Stimulated activated CD4-positive, alpha-beta T cell treated with anti-CD3 and anti-CD28 coated beads, Interleukin-12 subunit alpha, Interleukin-12 subunit beta, amount 100 ng/mL, for 4 hours (primary cell): Measurements from ENCODE around the gene LDOC1.
"Not testable (repeated sequence)": the region's sequence is repeated elsewhere in the genome, so short reads cannot be mapped to it uniquely, and the experiment has no call there.

Experiments used
- DNase-seq: peaks from one replicate; pipeline ENCODE4 v3.0.0-alpha.2; 2020

LDOC1 gene

DNA sequence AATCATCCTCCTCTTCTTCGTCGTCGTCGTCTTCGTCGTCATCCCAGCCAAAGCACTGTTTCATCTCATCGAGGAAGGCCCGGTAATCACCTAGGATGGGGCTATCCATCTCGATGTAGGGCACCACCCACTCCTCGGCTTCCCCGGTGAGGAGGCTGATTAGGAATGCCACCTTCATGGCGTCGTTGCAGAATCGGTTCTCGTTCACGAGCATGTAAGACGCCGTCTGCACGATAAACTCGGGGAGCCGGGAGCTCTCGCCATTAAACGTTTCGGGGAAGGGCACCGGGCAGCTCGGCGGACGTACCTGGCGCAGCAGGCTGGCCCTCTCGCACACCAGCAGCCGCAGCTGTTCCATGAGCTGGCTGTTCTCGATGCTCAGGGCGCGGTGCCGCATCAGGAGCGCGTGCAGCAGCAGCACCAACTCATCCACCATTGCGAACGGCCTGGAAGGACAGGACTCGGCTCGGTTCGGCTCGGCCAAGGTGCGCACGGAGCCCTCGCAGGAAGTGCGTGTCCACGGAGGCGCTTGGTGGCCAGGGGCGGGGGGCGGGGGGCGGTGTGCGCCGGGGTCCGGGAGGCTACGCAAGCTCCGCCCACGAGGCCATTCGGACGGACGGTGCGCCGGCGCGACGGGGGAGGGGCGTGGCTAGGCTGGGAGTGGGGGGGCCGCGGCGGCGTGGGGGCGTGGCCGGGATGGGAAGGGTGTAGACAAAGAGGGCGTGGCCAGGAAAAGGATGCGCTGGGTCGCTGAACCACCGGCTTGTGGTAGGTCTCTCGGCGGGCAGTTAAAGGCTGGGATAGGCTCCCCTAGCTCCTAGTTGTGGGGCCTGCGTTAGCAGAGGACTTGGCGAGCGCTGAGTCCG lies at the start of gene LDOC1:
LDOC1 (minus strand) TSS at position 544 of the 866 bp plus-strand sequence; CDS start at position 436, 108 bp downstream.
- peak; percentile 72 for DNase-seq

DNA sequence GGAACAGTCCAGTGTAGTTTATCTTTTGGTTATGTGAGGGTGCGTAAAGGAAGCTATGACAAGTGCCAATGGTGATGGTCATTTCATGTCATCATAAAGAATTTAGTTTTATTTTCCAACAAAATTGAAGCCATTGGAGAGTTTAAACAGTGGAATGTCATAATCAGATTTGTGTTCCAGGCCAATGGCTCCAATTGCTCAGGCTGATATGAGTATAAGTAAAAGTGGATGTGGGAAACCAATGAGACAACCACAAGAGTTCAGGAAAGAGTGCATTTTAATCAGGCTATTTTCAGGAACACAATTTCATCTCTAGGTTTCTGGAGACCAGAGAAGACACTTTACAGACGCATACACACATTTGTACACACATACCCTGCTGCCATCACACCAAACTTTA lies 44.7 kb upstream of the LDOC1 start:
- no peak for DNase-seq

DNA sequence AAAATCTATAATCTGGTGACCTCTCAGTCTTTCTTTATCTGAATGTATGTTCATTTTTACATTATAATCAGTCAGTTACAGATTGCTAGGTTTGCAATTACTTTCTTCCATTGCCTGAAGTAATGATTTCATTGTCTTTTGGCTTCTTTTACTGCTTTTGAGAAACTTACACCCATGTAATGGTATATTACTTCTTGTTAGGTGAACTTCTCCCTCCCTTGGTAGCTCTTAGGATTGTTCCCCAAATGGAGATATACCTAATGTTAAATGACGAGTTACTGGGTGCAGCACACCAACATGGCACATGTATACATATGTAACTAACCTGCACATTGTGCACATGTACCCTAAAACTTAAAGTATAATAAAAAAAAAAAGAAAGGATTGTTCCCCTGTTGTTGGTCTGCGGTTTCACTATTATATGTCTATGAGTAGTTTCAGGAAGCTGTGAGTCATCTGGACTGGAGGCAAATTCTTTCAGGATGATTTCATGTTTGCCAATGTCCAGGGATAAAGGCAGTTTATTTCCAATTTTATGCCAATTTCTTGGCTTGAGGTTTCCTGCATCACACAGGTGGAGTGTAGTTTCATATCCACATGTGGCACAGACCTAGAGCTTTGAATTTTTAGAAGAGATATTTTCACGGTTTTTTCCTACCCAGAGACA lies 43.5 kb upstream of the LDOC1 start:
- DNase-seq, result no peak

- no peak for DNase-seq
Observed at GRCh38 chrX:141214196-141214595, 37.3 kb upstream of the LDOC1 start.

- no peak for DNase-seq
Observed at GRCh38 chrX:141201962-141202361, 25.0 kb upstream of the LDOC1 start.

- not testable (repeated sequence) for DNase-seq
Observed at GRCh38 chrX:141188573-141188972, 11.6 kb upstream of the LDOC1 start.

DNA sequence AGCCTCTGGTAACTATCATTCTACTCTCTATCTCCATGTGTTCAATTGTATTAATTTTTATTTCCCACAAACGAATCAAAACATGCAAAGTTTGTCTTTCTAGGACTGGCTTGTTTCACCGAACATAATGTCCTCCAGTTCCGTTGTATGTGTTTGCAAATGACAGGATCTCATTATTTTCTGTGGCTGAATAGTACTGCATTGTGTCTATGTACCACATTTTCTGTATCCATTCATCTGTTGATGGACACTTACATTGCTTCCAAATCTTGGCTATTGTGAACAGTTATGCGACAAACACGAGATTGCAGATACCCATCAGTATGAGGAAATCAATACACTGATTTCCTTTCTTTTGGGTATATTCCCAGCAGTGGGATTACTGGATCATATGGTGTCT lies 8.4 kb upstream of the LDOC1 start:
- DNase-seq, result no peak

DNA sequence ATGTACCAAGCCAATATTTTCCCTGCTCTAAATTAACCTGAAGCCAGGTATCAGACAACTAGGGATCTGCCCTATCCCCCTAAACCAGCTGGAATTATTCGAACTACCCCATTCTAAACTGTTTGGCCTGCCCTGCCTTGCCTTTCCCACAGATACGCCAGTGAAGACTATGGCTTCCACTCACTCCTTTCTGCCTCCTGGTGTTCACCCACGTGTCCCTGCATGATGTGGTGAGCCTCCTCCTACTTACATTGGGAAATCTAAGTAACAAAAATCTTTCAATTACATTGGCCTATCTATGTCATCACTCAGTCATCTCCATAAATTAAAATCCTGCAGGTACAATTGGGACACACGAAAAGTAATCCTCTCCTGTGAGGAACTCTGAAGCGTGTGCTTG lies 6.1 kb upstream of the LDOC1 start:
- no peak for DNase-seq

DNA sequence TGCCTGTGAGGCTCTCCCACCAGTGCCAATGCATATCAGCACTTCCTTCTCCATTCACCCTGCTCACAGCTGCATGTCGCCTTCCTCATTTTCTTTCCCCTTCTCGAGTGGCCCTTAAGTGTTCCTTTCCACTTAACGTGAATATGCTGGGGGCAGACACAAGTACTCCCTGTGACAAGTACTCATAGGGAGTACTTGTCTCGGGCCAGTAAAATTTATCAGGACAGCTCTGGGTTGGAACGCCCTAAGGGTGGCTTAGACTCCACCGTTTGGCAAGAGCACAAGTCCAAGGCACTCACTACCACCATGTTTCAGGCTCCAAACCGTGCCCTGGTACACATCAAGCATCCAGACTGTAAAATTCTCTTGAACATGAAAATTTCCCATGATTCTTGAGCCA lies 3.9 kb upstream of the LDOC1 start:
- no peak for DNase-seq

DNA sequence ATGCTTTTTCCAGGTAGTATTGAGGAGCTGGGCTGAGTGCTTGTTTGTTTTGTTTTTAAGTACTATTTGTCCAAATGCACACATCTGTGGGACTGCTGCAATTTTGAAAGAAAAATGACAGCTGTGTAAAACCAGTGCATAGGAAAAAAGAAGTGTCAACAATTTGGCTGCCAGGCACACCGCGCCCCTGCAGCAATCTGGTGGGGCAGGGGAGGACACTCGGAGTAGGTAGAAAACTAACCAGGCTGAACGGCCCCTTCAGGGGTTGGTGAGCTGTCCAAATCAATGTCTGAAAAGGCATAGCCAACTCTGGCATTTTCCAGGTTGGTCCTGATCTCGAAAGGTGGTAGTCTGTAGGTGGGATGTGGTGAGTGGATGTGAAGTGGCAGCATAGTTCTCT lies 1.1 kb downstream of the LDOC1 start:
- no peak for DNase-seq

- no peak for DNase-seq
Observed at GRCh38 chrX:141164406-141164805, 12.5 kb downstream of the LDOC1 start.

DNA sequence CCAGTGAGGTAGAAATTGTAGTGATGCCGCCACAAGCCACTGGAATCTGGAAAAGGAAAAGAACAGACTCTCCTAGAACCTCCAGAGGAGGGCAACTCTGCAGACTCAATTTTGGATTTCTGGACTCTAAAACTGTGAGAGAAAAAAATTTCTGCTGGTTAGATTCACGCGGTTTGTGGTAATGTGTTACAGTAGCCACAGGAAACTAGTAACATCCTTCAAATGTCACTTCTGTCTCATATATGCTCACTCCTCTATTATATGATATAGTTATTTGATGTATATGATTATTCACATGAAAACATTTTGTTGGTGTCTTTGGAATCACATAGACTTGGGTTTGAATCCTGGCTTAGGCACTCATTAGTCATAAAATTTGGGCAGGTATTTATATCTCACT lies 18.8 kb downstream of the LDOC1 start:
- DNase-seq, result no peak

DNA sequence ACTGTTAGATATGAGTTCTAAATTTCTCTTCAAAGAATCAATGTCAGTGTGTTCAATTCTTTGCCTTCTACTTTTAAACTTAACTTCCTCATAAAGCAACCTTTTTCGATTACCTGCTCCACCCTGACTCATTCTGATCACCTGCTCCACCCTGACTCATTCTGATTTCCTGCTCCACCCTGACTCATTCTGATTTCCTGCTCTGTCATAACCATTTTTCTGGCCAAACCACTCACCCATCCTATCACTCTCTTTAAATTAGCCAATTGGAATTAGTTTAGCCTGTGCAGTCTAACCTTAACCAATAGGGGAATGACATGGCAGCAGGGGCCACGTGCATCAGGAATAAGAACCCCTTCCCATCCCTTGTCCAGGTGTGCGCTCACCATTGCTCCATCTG lies 21.7 kb downstream of the LDOC1 start:
- not testable (repeated sequence) for DNase-seq

- DNase-seq, result no peak
Observed at GRCh38 chrX:141142946-141143345, 34.0 kb downstream of the LDOC1 start.

- no peak for DNase-seq
Observed at GRCh38 chrX:141133272-141133671, 43.7 kb downstream of the LDOC1 start.

- no peak for DNase-seq
Observed at GRCh38 chrX:141127146-141127545, 49.8 kb downstream of the LDOC1 start.
